Naive thymus-derived CD8-positive, alpha-beta T cell (primary cell): ENCODE results near the gene ROR1. TPM values are rescaled to one million over a fixed set of nuclear protein-coding genes. Genes with fewer than 3 reads are reported as not detected.
A peak's percentile ranks its signal among the peaks of the same experiment; 100 is the strongest.

Experiments used
- ATAC-seq, 2 donors: fragments of 150-1000 bp; cut with Tn5 transposase in 1 of 2; sonication (Bioruptor Pico), chemical (Tn5 transposase) in 1 of 2; 1 replicate in 1 of 2; 2 replicates in 1 of 2; pipeline ENCODE4 v1.10.0; 2021; ENCODE audit warnings: mild to moderate bottlenecking in 2 of 2, moderate library complexity in 2 of 2
- POLR2A ChIA-PET: fragments of 350-600 bp; sonication (Branson Sonifier 250); formaldehyde crosslinking; loops from one replicate; lab custom pipeline; 2021; ENCODE audit warnings: antibody characterized with exemption; lab: Charles Lee
- DNase-seq, 10 donors: peaks; one replicate each; pipeline versions ENCODE4 v3.0.0 to v3.0.0-alpha.2; 2020 to 2022
- H3K27ac Mint-ChIP-seq, 10 donors: one replicate each; pipeline ENCODE4 v1.8.0; 2020 to 2022; ENCODE audit warnings: mild to moderate bottlenecking in 10 of 10, mixed read lengths in 10 of 10, moderate library complexity in 4 of 10, inconsistent platforms in 1 of 10
- H3K27me3 Mint-ChIP-seq, 5 donors: one replicate each; pipeline ENCODE4 v1.8.0; 2021 to 2022; ENCODE audit warnings: mixed read lengths in 5 of 5
- H3K36me3 Mint-ChIP-seq, 3 donors: one replicate each; pipeline ENCODE4 v1.8.0; 2020 to 2022; ENCODE audit warnings: mixed read lengths in 3 of 3, mild to moderate bottlenecking in 2 of 3, inconsistent platforms in 1 of 3
- H3K4me1 Mint-ChIP-seq, 4 donors: one replicate each; pipeline ENCODE4 v1.8.0; 2021 to 2022; ENCODE audit warnings: mixed read lengths in 4 of 4
- H3K4me3 Mint-ChIP-seq, 10 donors: one replicate each; pipeline ENCODE4 v1.8.0; 2020 to 2022; ENCODE audit warnings: mild to moderate bottlenecking in 10 of 10, mixed read lengths in 10 of 10, moderate library complexity in 6 of 10, inconsistent platforms in 1 of 10
- H3K9me3 Mint-ChIP-seq, 9 donors: one replicate each; pipeline ENCODE4 v1.8.0; 2020 to 2022; ENCODE audit warnings: mixed read lengths in 9 of 9, mild to moderate bottlenecking in 3 of 9, inconsistent platforms in 1 of 9, moderate library complexity in 1 of 9
- polyA plus RNA-seq, 3 donors: library from polyadenylated mRNA; unstranded; fragments of 300-500 nt; fragmentation: Illumina TruSeq; gene quantifications; one replicate each; pipeline ENCODE4 v1.2.3, GENCODE V29; 2021
- total RNA-seq, 8 experiments: library from RNA in 2 of 8; stranded (reverse) in 2 of 8; gene quantifications; one replicate each; pipeline ENCODE4 v1.2.3 and lab custom pipeline; 2021 to 2026

Gene ROR1
- total and polyA plus RNA-seq, 5 experiments from 2014 or later, result 0.44 to 0.80 TPM; not detected in 3

- Mint-ChIP-seq H3K9me3 (no peaks in the 10 kb centered on the region), H3K4me3 (no peak overlapping the region)
These were observed 401.8 kb downstream of the ROR1 start for GRCh38 chr1:64175639-64176038.

GRCh38 chr1:64176659-64177058 lies 402.8 kb downstream of the ROR1 start:
- Mint-ChIP-seq H3K27me3 (peaks cover 4 to 11% (median 5%) of the 10 kb centered on the region in 5 donors), H3K27ac (no peak overlapping the region), H3K4me1 (peaks cover 0 to 2% (median 0%) of the 10 kb centered on the region in 4 donors), H3K9me3 (no peaks in the 10 kb centered on the region), H3K4me3 (no peak overlapping the region), H3K36me3 (no peaks in the 10 kb centered on the region)
- POLR2A ChIA-PET, result no interaction called here
- DNase-seq, result no peak
- no peak for ATAC-seq

More at GRCh38 chr1:64175639-64176038, 401.8 kb downstream of the ROR1 start:
- ATAC-seq (no peak), DNase-seq (no peak)
- H3K36me3 Mint-ChIP-seq, result no peaks in the 10 kb centered on the region
- POLR2A ChIA-PET, result no interaction called here
- H3K27me3 Mint-ChIP-seq, result peaks cover 5 to 20% (median 10%) of the 10 kb centered on the region in 5 donors
- peaks cover 0 to 2% (median under 1%) of the 10 kb centered on the region in 4 donors for H3K4me1 Mint-ChIP-seq
- H3K27ac Mint-ChIP-seq, result no peak overlapping the region

- H3K9me3 Mint-ChIP-seq, result no peaks in the 10 kb centered on the region
- H3K4me1 Mint-ChIP-seq, result peaks cover 0 to 8% (median 4%) of the 10 kb centered on the region in 4 donors
- POLR2A ChIA-PET, result no interaction called here
- DNase-seq (no peak), ATAC-seq (no peak)
- no peaks in the 10 kb centered on the region for H3K36me3 Mint-ChIP-seq
- H3K27ac Mint-ChIP-seq, result no peak overlapping the region
- no peak overlapping the region for H3K4me3 Mint-ChIP-seq
- peaks cover 2 to 11% (median 7%) of the 10 kb centered on the region in 5 donors for H3K27me3 Mint-ChIP-seq
These were observed 405.8 kb downstream of the ROR1 start for GRCh38 chr1:64179588-64179987.

- Mint-ChIP-seq H3K9me3 (no peaks in the 10 kb centered on the region), H3K27me3 (peaks cover 2 to 11% (median 4%) of the 10 kb centered on the region in 5 donors), H3K4me1 (peaks cover 0 to 8% (median 4%) of the 10 kb centered on the region in 4 donors), H3K27ac (no peak overlapping the region), H3K36me3 (no peaks in the 10 kb centered on the region), H3K4me3 (no peak overlapping the region)
- DNase-seq (no peak), ATAC-seq (no peak)
- POLR2A ChIA-PET, result no interaction called here
These were observed 408.4 kb downstream of the ROR1 start for GRCh38 chr1:64182207-64182606.

GRCh38 chr1:64183395-64184002 lies 409.7 kb downstream of the ROR1 start:
- Mint-ChIP-seq H3K36me3 (no peaks in the 10 kb centered on the region), H3K27me3 (peaks cover 2 to 5% (median 4%) of the 10 kb centered on the region in 5 donors), H3K9me3 (no peaks in the 10 kb centered on the region), H3K27ac (peak overlapping the region in 4 of 10 donors; percentile 7 to 60 (median 24)), H3K4me1 (peaks cover 0 to 8% (median 4%) of the 10 kb centered on the region in 4 donors), H3K4me3 (peak overlapping the region in 2 of 10 donors; percentile 10 to 16)
- POLR2A ChIA-PET, result no interaction called here
- DNase-seq (no peak), ATAC-seq (no peak)

- no peaks in the 10 kb centered on the region for H3K36me3 Mint-ChIP-seq
- H3K4me1 Mint-ChIP-seq, result peaks cover 0 to 8% (median 4%) of the 10 kb centered on the region in 4 donors
- H3K27me3 Mint-ChIP-seq, result peaks cover 0 to 4% (median 2%) of the 10 kb centered on the region in 5 donors
- no peak overlapping the region for H3K4me3 Mint-ChIP-seq
- H3K27ac Mint-ChIP-seq, result peak overlapping the region in 1 of 10 donors; percentile 27
- no peak for ATAC-seq
- POLR2A ChIA-PET, result no interaction called here
- H3K9me3 Mint-ChIP-seq, result no peaks in the 10 kb centered on the region
- no peak for DNase-seq
These were observed 410.2 kb downstream of the ROR1 start for GRCh38 chr1:64184003-64184440.

GRCh38 chr1:64186138-64186897 lies 412.5 kb downstream of the ROR1 start:
- POLR2A ChIA-PET, result no interaction called here
- Mint-ChIP-seq H3K4me3 (no peak overlapping the region), H3K27ac (no peak overlapping the region), H3K27me3 (peaks cover 0 to 4% (median 2%) of the 10 kb centered on the region in 5 donors), H3K9me3 (no peaks in the 10 kb centered on the region), H3K4me1 (peaks cover 0 to 8% (median 4%) of the 10 kb centered on the region in 4 donors), H3K36me3 (no peaks in the 10 kb centered on the region)
- DNase-seq (no peak), ATAC-seq (no peak)

- Mint-ChIP-seq H3K27me3 (peaks cover 0 to 4% (median 2%) of the 10 kb centered on the region in 5 donors), H3K36me3 (no peaks in the 10 kb centered on the region), H3K9me3 (no peaks in the 10 kb centered on the region), H3K27ac (no peak overlapping the region), H3K4me1 (peaks cover 0 to 8% (median 4%) of the 10 kb centered on the region in 4 donors), H3K4me3 (no peak overlapping the region)
- DNase-seq (no peak), ATAC-seq (no peak)
- POLR2A ChIA-PET, result no interaction called here
These were observed 413.1 kb downstream of the ROR1 start for GRCh38 chr1:64186898-64187280.

GRCh38 chr1:64187646-64188045 lies 413.8 kb downstream of the ROR1 start:
- Mint-ChIP-seq H3K4me1 (peaks cover 0 to 8% (median 4%) of the 10 kb centered on the region in 4 donors), H3K27me3 (no peaks in the 10 kb centered on the region), H3K9me3 (no peaks in the 10 kb centered on the region), H3K27ac (no peak overlapping the region), H3K36me3 (no peaks in the 10 kb centered on the region), H3K4me3 (no peak overlapping the region)
- POLR2A ChIA-PET, result no interaction called here
- no peak for ATAC-seq
- DNase-seq, result no peak

GRCh38 chr1:64192290-64192689 lies 418.5 kb downstream of the ROR1 start:
- Mint-ChIP-seq H3K27me3 (no peaks in the 10 kb centered on the region), H3K27ac (no peak overlapping the region), H3K36me3 (no peaks in the 10 kb centered on the region), H3K9me3 (no peaks in the 10 kb centered on the region), H3K4me3 (no peak overlapping the region), H3K4me1 (no peaks in the 10 kb centered on the region)
- ATAC-seq (no peak), DNase-seq (no peak)
- POLR2A ChIA-PET, result no interaction called here

- POLR2A ChIA-PET, result no interaction called here
- Mint-ChIP-seq H3K27ac (peak overlapping the region in 1 of 10 donors; percentile 6), H3K4me1 (no peaks in the 10 kb centered on the region), H3K27me3 (no peaks in the 10 kb centered on the region), H3K9me3 (no peaks in the 10 kb centered on the region), H3K4me3 (no peak overlapping the region), H3K36me3 (no peaks in the 10 kb centered on the region)
- ATAC-seq (no peak), DNase-seq (no peak)
These were observed 420.6 kb downstream of the ROR1 start for GRCh38 chr1:64194168-64195080.

- Mint-ChIP-seq H3K4me3 (no peak overlapping the region), H3K36me3 (no peaks in the 10 kb centered on the region), H3K9me3 (no peaks in the 10 kb centered on the region), H3K4me1 (no peaks in the 10 kb centered on the region), H3K27me3 (no peaks in the 10 kb centered on the region), H3K27ac (peak overlapping the region in 1 of 10 donors; percentile 6)
- no peak for DNase-seq
- no peak for ATAC-seq
- POLR2A ChIA-PET, result no interaction called here
These were observed 421.2 kb downstream of the ROR1 start for GRCh38 chr1:64195081-64195395.
